Gastroesophageal sphincter (tissue), 4 donors: ENCODE results near the gene NBL1. TPM values are rescaled to one million over a fixed set of nuclear protein-coding genes. Genes with fewer than 3 reads are reported as not detected.
"Not testable (repeated sequence)": the region's sequence is repeated elsewhere in the genome, so short reads cannot be mapped to it uniquely, and the experiment has no call there.

Experiments
- ATAC-seq: fragments of 150-250 bp; one replicate; pipeline ENCODE4 v1.9.1; 2016; ENCODE audit warnings: mild to moderate bottlenecking, moderate library complexity
- H3K27ac ChIP-seq, 4 donors: fragments of 200-600 bp; sonication (generic) in 3 of 4; 1 replicate in 3 of 4; 2 replicates in 1 of 4; pipeline ENCODE4 v1.5.1; 2016 to 2019
- H3K27me3 ChIP-seq: fragments of 200-600 bp; sonication (generic); one replicate; pipeline ENCODE4 v1.5.1; 2019
- H3K36me3 ChIP-seq, 2 donors: fragments of 200-600 bp; sonication (generic); one replicate each; pipeline ENCODE4 v1.5.1; 2019; ENCODE audit warnings: control low read depth in 1 of 2
- H3K4me1 ChIP-seq, 3 donors: fragments of 200-600 bp; sonication (generic); 1 replicate in 2 of 3; 2 replicates in 1 of 3; pipeline ENCODE4 v1.5.1; 2016 to 2019; ENCODE audit warnings: control low read depth in 2 of 3
- H3K4me3 ChIP-seq, 2 donors: fragments of 200-600 bp; sonication (generic); one replicate each; pipeline ENCODE4 v1.5.1; 2019; ENCODE audit warnings: mild to moderate bottlenecking in 1 of 2, moderate library complexity in 1 of 2
- H3K9me3 ChIP-seq, 3 donors: fragments of 200-600 bp; sonication (generic); one replicate each; pipeline ENCODE4 v1.5.1; 2017 to 2019; ENCODE audit warnings: control low read depth in 2 of 3
- CTCF ChIP-seq, 4 experiments: fragments of 200-600 bp in 2 of 4; fragments of 450-650 bp in 2 of 4; sonication (generic) in 1 of 4; IDR thresholded peaks; one replicate each; pipeline ENCODE4 v1.5.1; 2017 to 2019; ENCODE audit warnings: antibody characterized with exemption in 4 of 4, mild to moderate bottlenecking in 2 of 4, moderate library complexity in 2 of 4
- EP300 ChIP-seq: sonication (generic); formaldehyde crosslinking; IDR thresholded peaks from one replicate; pipeline ENCODE4 v1.6.1; 2017; ENCODE audit warnings: antibody characterized with exemption, mild to moderate bottlenecking
- POLR2A ChIP-seq, 2 donors: fragments of 450-650 bp; IDR thresholded peaks; one replicate each; pipeline ENCODE4 v1.6.1; 2017; ENCODE audit warnings: antibody characterized with exemption in 2 of 2, mild to moderate bottlenecking in 2 of 2, moderate library complexity in 1 of 2
- POLR2AphosphoS5 ChIP-seq: sonication (generic); formaldehyde crosslinking; IDR thresholded peaks from one replicate; pipeline ENCODE4 v1.6.1; 2017; ENCODE audit warnings: antibody characterized with exemption
- WGBS, 2 donors: methylation state at CpG; one replicate each; pipeline ENCODE4 v1.1.5; 2018; ENCODE audit warnings: low coverage in 1 of 2; 5-methylcytosine and 5-hydroxymethylcytosine counted together
- total RNA-seq, 4 donors: library from RNA; depleted of rRNA; stranded (reverse); fragments of >200 nt; gene quantifications; one replicate each; pipeline ENCODE4 v1.1.0, GENCODE V29; 2016

NBL1 gene
- total RNA-seq, 4 donors from 2014 or later, result 203 to 343 (median 301) TPM

GRCh38 chr1:19629357-19629756, 14.8 kb upstream of the NBL1 start:
- Histone ChIP-seq H3K27me3 (no peaks in the 10 kb centered on the region), H3K36me3 (peaks cover 0 to 47% of the 10 kb centered on the region in 2 donors), H3K4me3 (no peak overlapping the region), H3K27ac (no peak overlapping the region), H3K9me3 (no peaks in the 10 kb centered on the region), H3K4me1 (peaks cover 0 to 42% (median 4%) of the 10 kb centered on the region in 3 donors)
- 70 to 86% methylated on average over 3 to 4 of the region's 4 CpGs for WGBS, 2 donors
- no peak for TF ChIP-seq POLR2AphosphoS5
- TF ChIP-seq CTCF (IDR thresholded peaks at IDR 0.05), result no peak
- no peak for TF ChIP-seq EP300
- no peak for TF ChIP-seq POLR2A (IDR thresholded peaks at IDR 0.05)
- no peak for ATAC-seq

- H3K36me3 ChIP-seq, result peaks cover 0 to 38% of the 10 kb centered on the region in 2 donors
- not testable (repeated sequence) for H3K27me3 ChIP-seq, H3K4me3 ChIP-seq, ATAC-seq, H3K27ac ChIP-seq, H3K9me3 ChIP-seq
- WGBS, 2 donors, result 100% methylated on average over 1 of the region's 1 CpG; no CpG with 5 or more reads in 1 of the 2 donors
- peaks cover 0 to 37% (median 4%) of the 10 kb centered on the region in 3 donors for H3K4me1 ChIP-seq
Observed at GRCh38 chr1:19630192-19630591, 13.9 kb upstream of the NBL1 start.

- Histone ChIP-seq H3K4me1 (peaks cover 0 to 33% (median 2%) of the 10 kb centered on the region in 3 donors), H3K9me3 (no peaks in the 10 kb centered on the region), H3K4me3 (no peak overlapping the region), H3K27ac (no peak overlapping the region), H3K36me3 (peaks cover 0 to 32% of the 10 kb centered on the region in 2 donors), H3K27me3 (no peaks in the 10 kb centered on the region)
- TF ChIP-seq EP300 (no peak), POLR2A (IDR thresholded peaks at IDR 0.05) (no peak), CTCF (IDR thresholded peaks at IDR 0.05) (no peak), POLR2AphosphoS5 (no peak)
- 83 to 85% methylated on average over 4 to 6 of the region's 6 CpGs for WGBS, 2 donors
- ATAC-seq, result no peak
Observed at GRCh38 chr1:19630720-19631395, 13.3 kb upstream of the NBL1 start.

GRCh38 chr1:19632211-19632610, 11.9 kb upstream of the NBL1 start:
- Histone ChIP-seq H3K4me3 (no peak overlapping the region), H3K4me1 (peaks cover 0 to 26% (median 0%) of the 10 kb centered on the region in 3 donors), H3K27ac (no peak overlapping the region), H3K36me3 (peaks cover 0 to 18% of the 10 kb centered on the region in 2 donors), H3K9me3 (no peaks in the 10 kb centered on the region), H3K27me3 (no peaks in the 10 kb centered on the region)
- 88% methylated on average over 1 of the region's 2 CpGs for WGBS, 2 donors
- no peak for ATAC-seq
- TF ChIP-seq EP300 (no peak), CTCF (IDR thresholded peaks at IDR 0.05) (no peak), POLR2AphosphoS5 (no peak), POLR2A (IDR thresholded peaks at IDR 0.05) (no peak)

- peaks cover 0 to 9% of the 10 kb centered on the region in 2 donors for H3K36me3 ChIP-seq
- H3K4me1 ChIP-seq, result peaks cover 0 to 26% (median 0%) of the 10 kb centered on the region in 3 donors
- no peaks in the 10 kb centered on the region for H3K27me3 ChIP-seq
- WGBS, 2 donors, result 86 to 92% methylated on average over 2 of the region's 2 CpGs
- no peak overlapping the region for H3K27ac ChIP-seq
- TF ChIP-seq POLR2A (IDR thresholded peaks at IDR 0.05) (no peak), EP300 (no peak), CTCF (IDR thresholded peaks at IDR 0.05) (no peak), POLR2AphosphoS5 (no peak)
- H3K4me3 ChIP-seq, result no peak overlapping the region
- no peak for ATAC-seq
- H3K9me3 ChIP-seq, result no peaks in the 10 kb centered on the region
Observed at GRCh38 chr1:19633106-19633505, 11.0 kb upstream of the NBL1 start.

- H3K27me3 ChIP-seq, H3K36me3 ChIP-seq, H3K27ac ChIP-seq, H3K9me3 ChIP-seq, H3K4me3 ChIP-seq, ATAC-seq: not testable (repeated sequence)
- H3K4me1 ChIP-seq, result peaks cover 0 to 21% (median 4%) of the 10 kb centered on the region in 3 donors
- 89 to 100% methylated on average over 4 to 5 of the region's 9 CpGs for WGBS, 2 donors
Observed at GRCh38 chr1:19635064-19635463, 9.0 kb upstream of the NBL1 start.
